T-helper 2 cell (primary cell): ENCODE measurements around the gene DNAH8.
"Not testable (repeated sequence)": the region's sequence is repeated elsewhere in the genome, so short reads cannot be mapped to it uniquely, and the experiment has no call there.

ENCODE experiments used
- DNase-seq, 5 experiments: peaks; one replicate each; pipeline versions ENCODE4 v3.0.0 to v3.0.0-alpha.2; 2012 to 2022

Gene DNAH8

DNA sequence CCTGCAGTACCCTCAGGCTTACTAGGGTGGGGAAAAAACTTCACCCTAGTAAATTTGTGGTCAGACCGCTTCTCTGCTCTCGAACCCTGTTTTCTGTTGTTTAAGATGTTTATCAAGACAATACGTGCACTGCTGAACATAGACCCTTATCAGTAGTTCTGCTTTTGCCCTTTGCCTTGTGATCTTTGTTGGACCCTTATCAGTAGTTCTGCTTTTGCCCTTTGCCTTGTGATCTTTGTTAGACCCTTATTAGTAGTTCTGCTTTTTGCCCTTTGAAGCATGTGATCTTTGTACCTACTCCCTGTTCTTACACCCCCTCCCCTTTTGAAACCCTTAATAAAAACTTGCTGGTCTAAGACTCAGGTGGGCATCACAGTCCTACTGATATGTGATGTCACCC is 15.4 kb upstream of the DNAH8 start:
- DNase-seq, result not testable (repeated sequence)

DNA sequence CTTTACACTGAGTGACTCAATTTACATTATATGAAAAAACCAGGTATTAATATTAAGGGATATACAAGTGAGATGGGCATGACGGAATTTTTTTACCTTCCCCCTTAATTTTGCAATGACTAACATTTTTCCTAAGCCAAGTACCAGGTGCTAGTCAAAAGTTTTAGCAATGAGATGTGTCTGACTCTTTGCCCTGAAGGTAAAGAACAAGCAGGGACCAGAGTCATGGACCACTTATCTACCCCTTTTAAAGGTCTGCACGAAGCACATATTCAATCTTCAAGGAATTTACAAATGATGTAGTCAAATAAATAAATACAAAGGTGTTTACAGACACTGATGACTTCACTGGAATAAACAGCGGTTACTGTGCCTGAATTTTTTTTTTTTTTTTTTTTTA is 13.6 kb upstream of the DNAH8 start:
- no peak for DNase-seq

DNA sequence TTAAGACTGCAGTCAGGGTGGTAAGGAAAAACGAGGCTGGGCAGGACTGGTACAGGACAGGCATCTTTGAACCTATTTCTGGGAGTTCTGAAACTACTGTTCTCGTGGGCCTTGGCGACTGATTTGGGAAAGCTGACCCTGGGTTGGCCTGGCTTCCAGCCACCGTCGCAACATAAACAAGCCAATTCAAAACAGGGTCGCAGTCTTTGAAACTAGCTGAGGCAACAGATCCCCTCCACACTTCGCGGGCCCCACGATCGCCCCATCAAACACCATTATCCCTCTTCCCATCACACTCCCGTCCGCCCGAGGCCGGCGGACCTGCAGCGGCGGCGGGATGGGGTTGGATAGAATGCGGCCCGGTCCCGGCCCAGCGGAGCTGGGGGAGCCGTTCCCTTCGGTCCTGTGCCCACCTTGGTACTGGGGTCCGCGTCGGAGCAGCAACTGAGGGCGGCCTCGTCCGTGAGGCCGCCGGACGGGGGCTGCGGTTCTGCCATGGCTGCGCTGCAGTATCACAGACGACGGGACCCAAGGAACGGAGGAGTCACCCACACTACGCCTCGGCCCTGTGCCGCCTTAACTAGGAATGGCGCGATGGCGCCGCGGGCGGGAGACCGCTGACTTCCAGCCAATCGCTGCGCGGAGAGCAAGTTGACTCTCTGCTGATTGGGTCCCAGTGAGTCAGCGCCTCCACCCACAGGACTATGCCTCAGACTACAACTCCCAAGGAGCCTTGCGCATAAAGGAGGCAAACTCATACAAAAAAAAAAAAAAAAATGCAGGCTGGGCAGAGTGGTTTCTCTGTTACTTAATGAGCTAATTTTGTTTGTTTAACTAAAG is 12.3 kb upstream of the DNAH8 start, which contains the start of gene GLO1:
Gene GLO1 (minus strand): TSS at position 588 of the 840 bp plus-strand sequence. CDS start 91 bp downstream, at position 497.
- peak; percentile 87 to 99 (median 94) for DNase-seq

DNA sequence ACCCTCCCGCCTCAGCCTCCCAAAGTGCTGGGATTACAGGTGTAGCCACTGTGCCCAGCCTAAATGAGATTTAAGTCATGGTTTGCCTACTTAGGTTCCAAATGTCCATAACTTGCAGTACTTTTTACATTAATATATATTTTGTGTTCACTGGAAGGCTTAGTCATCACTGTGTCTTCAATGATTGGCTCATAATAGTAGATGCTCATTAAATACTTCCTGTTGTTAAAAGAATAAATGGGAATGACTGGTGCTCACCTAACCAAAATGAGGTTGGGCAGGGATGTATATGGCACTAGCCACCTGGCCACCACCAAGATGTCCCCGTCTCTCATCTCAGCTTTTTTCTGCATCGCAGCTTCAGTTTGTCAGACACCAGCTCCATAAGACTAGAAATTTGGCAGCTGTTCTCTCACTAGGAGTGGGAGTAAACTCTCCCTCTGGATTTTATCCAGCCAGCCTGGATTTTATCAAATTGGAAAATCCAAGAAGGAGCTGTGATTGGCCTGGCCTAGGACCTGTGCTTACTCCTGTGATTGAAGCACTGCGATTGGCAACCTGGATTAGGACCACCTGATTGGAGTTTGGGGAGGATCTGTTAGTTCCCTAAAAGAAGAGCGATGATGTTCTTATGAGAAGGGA is 11.0 kb upstream of the DNAH8 start:
- no peak for DNase-seq

DNA sequence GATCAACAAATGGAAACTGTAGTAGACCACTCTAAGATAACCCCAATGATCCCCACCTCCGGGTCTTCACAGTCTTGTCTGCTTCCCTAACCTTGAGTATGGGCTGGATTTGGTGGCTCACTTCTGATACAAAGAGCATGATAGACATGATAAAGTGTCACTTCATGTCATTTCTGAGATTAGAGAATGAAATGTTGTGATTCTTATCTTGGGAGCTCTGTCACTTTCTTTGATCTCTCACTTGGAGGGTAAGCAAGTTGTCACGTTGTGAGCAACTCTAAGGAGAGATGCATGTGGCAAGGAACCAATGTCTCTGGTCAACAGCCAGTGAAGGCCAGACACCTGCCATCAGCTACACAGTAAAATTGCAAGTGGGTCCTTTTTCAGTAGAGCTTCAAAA is 9.2 kb upstream of the DNAH8 start:
- DNase-seq, result peak in 1 of 5 experiments; percentile 64

DNA sequence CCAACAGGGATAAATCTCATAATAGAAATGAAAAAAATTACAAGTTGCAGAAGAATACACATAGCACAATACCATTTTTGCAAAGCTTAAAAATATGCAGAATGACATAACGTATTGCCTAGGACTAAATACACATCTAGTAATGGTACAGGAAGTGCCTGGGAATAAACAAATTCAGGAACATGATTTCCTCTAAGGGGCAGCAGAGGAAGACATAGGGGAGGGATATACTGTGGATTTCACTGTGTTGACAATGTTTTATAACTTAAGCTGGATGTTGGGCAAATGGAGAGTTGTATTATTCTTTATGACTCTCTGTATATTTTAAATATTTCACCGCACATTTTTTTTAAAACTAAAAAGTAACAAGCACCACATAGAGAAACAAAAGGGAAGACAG is 6.6 kb upstream of the DNAH8 start:
- no peak for DNase-seq

DNA sequence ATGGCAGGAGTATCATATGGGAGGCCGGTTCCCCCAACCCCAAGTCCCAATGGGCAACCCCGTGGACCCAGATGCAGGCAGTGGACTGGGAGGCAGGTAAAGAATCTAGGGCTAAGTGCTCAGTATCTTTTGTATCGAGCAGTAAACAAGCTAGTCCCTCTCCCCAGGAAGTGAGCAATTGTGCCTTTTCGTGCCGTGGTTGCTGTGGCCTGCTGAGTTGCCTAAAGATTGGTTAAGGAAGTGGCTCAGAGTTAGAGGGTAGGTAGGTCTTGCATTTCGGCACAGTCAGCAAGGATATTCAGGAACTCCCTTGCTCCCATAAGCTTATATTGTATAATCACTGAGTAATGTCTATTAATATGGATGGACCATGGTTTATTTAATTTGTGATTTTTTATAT is 1.3 kb upstream of the DNAH8 start:
- DNase-seq, result peak in 3 of 5 experiments; percentile 12 to 92 (median 36)

DNA sequence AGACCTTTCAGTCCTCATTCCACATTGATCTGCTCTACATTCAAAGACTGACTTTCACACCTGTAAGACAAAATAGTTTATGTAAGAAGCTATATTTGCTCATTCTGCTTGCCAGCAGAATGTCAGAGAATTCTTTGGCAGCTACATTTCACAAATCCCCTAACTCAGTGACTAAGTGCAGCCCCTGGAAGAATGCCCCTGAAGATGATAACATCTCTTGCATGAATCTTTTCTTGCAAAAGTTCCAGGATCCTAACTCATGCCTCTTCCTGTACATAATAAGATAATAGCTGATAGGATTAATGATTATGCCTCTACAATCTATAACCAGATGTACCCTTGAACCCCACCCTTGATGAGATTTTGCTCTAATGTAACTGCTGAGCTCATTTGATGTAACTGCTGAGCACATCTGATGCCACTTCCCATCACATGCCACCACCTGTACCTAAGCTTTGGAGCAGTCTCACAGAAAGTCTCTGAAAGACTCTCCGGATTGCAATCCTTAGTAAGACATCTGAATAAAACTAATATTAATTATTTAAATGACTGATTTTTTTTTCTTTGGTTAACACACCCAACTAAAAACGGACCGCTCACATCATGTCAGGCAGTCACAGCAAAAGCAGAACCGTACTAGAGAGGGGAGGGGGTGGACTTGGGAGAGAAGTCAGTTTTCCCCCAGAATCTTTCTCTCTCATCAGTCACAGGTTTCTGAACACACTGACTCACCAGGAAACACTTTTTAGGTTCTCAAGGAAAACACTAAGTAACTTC is 684 bp upstream of the DNAH8 start:
- peak in 1 of 5 experiments; percentile 42 for DNase-seq

DNA sequence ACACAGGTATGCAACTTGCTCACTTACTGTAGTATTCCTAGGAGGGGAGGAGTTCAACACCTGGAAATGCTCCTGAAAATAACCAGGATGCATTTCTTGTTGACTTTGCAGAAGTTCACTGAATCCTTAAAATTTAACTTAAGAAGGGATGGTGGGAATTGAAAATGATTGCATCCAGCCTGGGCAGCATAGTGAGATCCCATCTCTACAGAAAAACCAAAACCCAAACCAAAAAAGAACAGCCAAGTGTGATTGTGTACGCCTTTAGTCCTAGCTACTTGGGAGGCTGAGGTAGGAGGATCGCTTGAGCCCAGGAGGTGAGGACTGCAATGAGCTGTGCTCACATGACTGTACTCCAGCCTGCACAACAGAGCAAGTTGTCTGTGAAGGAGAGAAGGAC is 1.7 kb downstream of the DNAH8 start:
- DNase-seq, result no peak

DNA sequence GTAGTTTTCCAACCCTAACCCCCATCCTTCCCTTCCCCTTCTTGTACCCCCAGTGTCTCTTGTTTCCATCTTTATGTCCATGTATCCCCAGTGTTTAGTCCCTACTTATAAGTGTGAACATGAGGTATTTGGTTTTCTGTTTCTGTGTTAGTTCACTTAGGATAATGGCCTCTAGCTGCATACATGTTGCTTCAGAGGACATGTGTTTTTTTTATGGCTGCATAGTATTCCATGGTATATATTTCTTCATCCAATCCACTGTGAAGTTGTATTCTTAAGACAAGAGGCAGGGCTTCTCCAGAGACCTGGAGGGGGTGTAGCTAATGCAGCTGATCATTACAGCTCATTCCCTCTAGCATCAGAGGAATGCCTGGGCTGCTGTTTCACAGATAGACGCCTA is 4.2 kb downstream of the DNAH8 start:
- no peak for DNase-seq

DNA sequence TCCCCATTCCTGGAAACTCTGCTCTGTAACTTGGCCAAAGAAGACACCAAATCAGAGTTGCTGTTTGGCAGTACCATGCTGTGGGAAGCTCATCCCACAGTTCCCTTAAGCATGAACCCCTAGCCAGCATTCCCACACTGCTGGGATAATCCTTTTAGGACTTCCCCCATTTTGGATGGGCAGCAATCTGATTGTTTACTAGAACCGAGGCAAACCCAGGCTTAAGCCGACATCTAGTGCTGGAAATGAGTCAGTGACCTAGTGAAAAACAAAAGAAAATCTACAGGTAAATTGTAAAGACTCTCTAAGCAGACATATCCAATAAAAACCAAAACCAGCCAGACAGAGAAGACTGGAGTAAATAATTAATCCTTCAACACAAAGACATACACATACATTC is 5.2 kb downstream of the DNAH8 start:
- peak in 1 of 5 experiments; percentile 29 for DNase-seq

DNA sequence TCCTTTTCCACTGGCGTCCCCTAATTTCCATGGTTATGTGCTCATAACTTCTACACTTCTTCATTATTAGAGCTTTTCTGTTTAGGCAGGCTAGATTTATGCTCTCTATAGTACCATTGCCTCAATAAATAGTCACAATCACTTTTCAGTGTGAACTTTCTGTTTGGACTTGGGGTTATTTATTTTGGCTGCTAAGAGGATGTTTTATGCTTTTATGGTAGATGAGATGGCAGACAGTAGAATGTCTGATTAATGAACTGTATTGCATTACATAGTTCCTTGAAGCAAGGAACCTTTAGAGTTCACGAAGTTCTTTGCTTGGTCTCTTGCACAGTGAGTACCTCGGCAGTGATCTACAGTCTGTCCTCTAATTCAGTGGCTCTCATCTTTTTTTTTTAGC is 6.9 kb downstream of the DNAH8 start:
- no peak for DNase-seq

DNA sequence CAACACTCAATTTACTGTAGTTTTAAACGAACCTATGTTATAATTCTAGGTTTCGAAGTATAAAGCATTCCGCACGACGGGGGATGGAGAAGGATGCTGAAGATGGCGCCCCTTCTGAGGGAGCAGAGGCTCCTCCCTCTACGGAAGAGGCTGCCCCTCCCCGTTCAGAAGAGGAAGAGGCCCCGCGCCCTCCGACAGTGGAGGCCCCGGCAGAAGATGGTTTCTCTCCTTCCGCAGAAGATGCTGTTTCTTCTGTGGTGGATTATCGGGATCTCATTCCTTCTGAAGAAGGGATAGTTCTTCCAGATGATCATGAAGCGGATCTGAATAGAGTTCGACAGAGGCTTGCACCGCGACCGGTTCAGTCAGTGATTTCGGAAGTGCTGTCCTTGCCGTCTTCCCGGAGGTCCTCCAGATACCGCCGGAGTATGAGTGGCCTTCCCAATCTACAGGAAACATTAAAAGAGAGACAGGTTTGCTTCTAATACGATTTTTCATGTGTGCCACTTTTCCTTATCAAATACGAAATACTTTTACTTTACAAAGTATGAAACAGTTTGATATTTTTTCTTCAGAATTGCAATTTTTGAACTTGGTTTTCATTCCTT is 7.7 kb downstream of the DNAH8 start:
- DNase-seq, result no peak

DNA sequence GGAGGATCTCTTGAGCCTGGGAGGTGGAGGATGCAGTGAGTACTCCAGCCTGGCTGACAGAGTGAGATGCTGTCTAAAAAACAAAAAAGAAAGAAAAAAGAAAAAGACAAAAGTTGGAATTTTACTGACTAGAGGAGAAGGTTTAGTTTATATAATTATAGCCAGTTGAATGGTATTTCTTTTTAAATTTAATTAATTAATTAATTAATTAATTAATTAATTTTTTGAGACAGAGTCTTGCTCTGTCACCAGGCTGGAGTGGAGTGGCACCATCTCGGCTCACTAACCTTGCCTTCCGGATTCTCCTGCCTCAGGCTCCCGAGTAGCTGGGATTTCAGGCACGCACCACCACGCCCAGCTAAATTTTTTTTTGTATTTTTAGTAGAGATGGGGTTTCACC is 8.7 kb downstream of the DNAH8 start:
- no peak for DNase-seq

DNA sequence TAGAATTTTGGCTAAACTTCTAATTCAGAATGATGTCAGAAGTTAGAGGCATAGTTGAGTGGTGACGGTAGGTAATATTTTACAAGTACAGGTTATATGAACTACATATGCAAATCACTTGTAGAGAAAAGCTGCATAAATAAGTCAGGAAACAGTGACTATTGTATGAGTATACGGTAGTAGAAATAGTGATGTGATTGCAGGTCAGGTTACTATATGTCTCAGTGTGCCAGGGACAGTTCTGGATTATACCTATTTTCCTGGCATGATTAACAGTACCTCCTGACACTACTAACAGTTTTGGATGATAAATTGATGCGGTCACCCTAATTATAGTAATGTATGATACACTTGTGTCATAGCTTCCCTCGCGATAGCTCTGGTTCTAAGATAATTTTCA is 9.2 kb downstream of the DNAH8 start:
- no peak for DNase-seq

DNA sequence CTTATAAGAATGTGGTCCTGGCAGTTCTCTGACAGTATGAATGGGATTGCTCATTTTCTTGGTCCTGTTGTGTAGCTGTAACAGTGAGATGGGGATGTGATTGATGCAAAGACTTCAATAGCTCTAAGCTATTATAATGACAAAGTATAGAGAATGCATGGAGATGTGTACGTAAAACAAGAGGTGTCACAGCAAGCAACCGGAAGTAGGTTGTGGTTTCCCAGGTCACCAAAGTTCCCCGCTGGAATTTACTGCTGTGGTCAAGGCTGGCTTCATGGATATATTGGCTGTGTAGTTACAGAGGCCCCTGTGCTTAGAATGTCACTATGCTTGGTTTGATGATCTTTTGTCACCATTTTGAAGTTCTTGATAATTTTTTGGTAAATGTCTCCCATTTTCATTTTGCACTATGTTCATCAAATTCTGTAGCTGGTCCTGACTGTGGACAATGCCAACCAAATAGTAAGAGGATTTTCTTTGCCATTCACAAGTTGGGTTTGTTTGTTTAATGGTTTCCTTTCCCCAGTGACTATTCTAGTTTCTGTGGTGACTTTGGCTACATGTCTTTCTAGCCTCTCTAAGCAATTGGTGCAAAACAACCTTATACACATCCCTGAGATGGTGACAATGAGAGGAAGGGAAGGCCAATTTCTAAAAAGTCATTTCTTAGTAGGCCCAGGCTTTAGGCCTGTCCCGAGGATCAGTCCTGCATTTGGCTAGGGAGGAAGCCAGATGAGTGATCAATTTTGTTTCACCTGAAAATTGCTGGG is 10.5 kb downstream of the DNAH8 start:
- peak in 1 of 5 experiments; percentile 62 for DNase-seq

DNA sequence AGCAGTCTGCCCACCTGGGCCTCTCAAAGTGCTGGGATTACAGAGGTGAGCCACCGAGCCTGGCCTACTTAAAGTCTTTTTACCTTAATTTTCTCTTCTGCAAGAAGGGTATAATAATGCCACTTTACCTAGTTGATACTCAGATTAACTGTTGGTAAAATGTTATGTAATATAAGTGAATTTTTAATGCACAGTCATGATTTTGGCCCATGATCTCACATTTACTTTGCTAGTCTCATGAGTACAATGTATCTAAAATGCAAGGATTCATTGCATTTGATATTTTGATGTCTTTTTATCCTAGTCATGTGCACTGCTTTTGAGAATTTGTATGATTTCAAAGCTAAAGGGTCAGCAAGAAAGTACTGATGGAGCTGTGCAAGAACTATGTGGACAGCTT is 13.1 kb downstream of the DNAH8 start:
- DNase-seq, result no peak

DNA sequence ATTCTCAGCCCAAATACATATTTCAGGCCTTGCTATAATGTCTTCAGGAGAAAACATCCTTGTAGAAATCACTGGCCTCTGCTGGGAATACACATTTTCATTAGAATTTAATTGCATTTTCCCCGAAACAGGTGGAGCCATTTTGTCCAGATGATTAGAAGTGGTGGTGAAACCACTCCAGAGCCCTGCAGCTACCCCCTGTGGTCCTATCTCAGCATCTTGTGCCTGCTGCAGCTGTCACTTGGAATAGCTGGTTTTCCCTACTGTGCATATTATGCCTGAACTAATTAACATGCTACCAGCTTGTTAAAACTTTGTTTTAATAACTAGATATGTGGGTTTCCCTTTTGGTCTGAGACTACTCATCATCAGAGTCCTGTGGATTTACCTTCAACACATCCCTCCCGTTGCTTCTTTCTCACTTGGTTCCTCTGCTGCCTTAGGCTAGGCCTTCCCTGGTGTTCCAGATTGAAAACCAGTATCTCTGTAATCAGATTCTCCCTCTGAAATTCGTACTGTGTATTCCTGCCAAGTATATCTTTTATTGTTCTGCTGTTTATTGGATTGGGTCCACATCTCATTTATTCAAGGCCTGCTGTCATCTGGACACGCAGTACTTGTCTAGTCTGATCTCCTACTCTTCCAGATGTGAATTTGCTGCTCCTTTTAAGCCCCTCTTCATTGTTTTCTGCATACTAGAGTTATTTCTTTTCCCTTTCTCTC is 15.2 kb downstream of the DNAH8 start:
- no peak for DNase-seq

DNA sequence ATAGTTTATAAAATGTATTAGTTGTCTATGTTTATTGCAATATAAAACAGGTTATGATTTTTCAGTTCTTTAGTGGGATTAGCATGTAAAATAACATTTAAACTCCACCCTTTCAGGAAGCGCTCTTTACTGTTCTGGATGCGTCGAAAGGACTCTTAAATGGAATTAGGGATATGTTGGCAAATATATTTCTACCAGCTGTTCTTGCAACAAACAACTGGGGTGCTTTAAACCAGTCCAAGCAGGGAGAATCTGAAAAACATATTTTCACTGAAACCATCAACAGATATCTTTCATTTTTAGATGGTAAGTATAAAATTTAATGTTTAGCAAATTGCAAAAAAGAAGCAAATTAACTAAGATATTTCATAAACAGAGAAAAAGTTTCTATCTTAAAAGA is 21.8 kb downstream of the DNAH8 start:
- no peak for DNase-seq

DNA sequence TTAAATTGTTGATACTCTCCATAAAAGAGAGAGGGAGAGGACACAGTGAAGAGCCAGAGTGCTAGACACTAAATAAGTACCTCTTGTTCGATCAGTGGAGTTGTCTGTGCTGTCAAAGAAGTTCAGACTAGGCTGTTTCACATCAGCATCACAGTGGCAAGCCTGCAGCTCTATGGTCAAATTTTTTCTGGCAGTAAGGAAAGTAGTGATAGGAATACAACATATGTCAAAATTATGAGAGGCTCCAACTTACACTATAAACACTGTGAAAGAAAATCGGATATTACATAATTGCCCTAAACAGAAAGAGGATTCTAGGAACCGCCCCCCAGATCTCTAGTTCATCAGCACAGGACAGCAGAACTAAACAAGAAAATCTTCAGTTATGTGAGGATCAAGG is 23.1 kb downstream of the DNAH8 start:
- no peak for DNase-seq

DNA sequence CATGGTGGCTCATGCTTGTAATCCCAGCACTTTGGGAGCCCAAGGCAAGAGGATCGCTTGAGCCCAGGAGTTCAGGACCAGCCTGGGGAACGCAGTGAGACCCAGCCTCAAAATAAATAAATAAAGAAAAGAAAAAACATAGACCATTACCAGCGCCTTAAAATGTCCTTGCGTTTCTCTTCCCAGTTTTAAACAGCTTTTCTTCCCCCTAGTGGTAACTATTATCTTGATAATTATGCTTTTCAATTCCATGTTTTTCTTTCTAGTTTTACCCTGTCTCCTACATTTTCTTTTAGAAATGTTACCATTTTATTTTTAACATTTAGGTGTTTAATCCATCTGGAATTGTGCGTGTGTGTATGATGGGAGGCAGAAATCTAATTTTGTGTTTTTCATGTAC is 24.4 kb downstream of the DNAH8 start:
- DNase-seq, result no peak

DNA sequence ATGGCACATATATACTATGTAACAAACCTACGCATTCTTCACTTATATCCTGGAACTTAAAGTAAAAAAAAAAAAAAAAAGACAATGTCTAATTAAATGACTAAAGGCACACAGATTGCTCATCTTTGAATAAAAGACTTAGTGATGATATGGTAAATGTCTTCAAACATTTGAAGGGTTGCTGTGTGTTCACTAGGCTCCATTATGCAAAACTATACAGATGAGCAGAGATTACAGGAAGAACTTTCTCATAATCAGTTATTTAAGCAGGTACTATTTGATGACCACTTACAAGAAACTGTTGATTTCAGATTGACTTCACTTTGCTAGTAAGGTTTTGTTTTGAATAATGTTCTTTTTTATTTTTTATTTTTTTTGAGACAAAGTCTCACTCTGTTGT is 34.4 kb downstream of the DNAH8 start:
- no peak for DNase-seq
